Natural killer cell treated with Interleukin-12 subunit alpha and Interleukin-12 subunit beta and Interleukin-15 and Interleukin-18, amount 100 ng/mL, for 72 hours (primary cell): ENCODE data around the gene GPC6. TPM values are rescaled to one million over a fixed set of nuclear protein-coding genes. Genes with fewer than 3 reads are reported as not detected.

ENCODE experiments used
- ATAC-seq, 2 donors: fragments of 150-1000 bp; cut with Tn5 transposase in 1 of 2; sonication (Bioruptor Pico), chemical (Tn5 transposase) in 1 of 2; 2 replicates each; pipeline ENCODE4 v1.10.0; 2021
- DNase-seq: peaks from one replicate; pipeline ENCODE4 v3.0.0; 2022; ENCODE audit warnings: low spot score
- H3K27ac Mint-ChIP-seq, 2 donors: 1 replicate in 1 of 2; 2 replicates in 1 of 2; pipeline ENCODE4 v1.8.0; 2022; ENCODE audit warnings: mixed read lengths in 2 of 2, mild to moderate bottlenecking in 1 of 2, moderate library complexity in 1 of 2
- H3K27me3 Mint-ChIP-seq, 2 donors: 1 replicate in 1 of 2; 2 replicates in 1 of 2; pipeline ENCODE4 v1.8.0; 2022; ENCODE audit warnings: mixed read lengths in 2 of 2
- H3K36me3 Mint-ChIP-seq: one replicate; pipeline ENCODE4 v1.8.0; 2022; ENCODE audit warnings: mixed read lengths
- H3K4me1 Mint-ChIP-seq, 2 donors: 1 replicate in 1 of 2; 2 replicates in 1 of 2; pipeline ENCODE4 v1.8.0; 2022; ENCODE audit warnings: low read depth in 2 of 2, mixed read lengths in 2 of 2, mild to moderate bottlenecking in 1 of 2
- H3K4me3 Mint-ChIP-seq: one replicate; pipeline ENCODE4 v1.8.0; 2022; ENCODE audit warnings: mixed read lengths
- H3K9me3 Mint-ChIP-seq: 2 replicates; pipeline ENCODE4 v1.8.0; 2022; ENCODE audit warnings: mixed read lengths
- total RNA-seq, 2 donors: library from RNA; stranded (reverse); gene quantifications; one replicate each; pipeline ENCODE4 v1.2.3, GENCODE V29; 2022

Gene GPC6
- total RNA-seq, 2 donors from 2014 or later, result not detected

DNA sequence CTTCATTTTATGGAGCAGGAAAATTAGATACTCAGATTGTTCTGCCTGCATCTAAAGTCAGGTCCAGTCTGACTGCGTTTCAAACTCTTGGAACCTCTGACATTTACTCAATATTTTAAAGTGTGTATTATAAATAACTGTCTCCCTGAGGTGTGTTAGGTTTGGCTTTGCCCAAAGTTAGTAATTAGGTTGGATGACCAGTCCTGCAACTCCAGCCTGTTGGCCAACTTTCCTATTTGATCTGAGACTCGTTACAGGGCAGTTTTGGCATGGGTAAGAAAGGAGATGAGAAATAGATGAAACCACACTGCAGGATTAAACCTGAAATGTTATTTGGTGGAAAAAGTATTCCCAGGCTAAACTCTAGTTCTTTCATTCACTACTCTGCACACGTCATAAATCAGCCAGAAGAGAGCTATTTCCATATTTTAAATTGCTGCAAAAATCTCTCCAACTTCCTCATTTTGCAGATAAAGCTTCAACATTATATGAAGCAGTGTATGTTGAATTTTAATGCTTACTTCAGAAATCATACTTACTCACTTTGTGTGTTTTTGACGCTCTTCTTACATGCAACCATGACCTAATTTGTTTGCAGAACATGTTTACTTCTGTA lies 895.8 kb downstream of the GPC6 start:
- ATAC-seq, result no peak
- Mint-ChIP-seq H3K4me3 (no peak overlapping the region), H3K9me3 (no peaks in the 10 kb centered on the region), H3K27me3 (peaks cover 9 to 22% of the 10 kb centered on the region in 2 donors), H3K27ac (no peak overlapping the region), H3K36me3 (no peaks in the 10 kb centered on the region), H3K4me1 (no peaks in the 10 kb centered on the region)
- no peak for DNase-seq

DNA sequence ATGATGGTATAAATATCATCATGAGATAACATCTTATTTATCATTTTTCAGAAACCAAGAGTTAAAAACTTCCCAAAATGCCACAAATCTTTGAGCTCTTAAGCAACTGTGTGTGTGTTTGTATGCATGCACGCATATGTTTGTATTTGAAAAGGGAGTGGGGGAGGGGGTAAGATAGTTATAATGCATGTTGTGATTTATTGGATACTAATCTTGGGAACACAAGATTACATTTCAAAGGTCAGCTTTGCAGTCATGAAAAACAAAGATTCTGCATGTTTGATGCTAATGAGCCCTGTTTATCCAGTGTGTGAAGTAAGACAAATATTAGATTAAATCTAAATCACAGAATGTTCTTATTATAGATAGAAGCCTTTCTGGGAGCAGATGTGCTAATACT lies 897.0 kb downstream of the GPC6 start:
- ATAC-seq (no peak), DNase-seq (no peak)
- Mint-ChIP-seq H3K4me1 (no peaks in the 10 kb centered on the region), H3K9me3 (no peaks in the 10 kb centered on the region), H3K27ac (no peak overlapping the region), H3K27me3 (peaks cover 9 to 18% of the 10 kb centered on the region in 2 donors), H3K4me3 (no peak overlapping the region), H3K36me3 (no peaks in the 10 kb centered on the region)

GRCh38 chr13:94128430-94128829 lies 901.8 kb downstream of the GPC6 start:
- no peak for DNase-seq
- peaks cover 0 to 6% of the 10 kb centered on the region in 2 donors for H3K4me1 Mint-ChIP-seq
- no peak overlapping the region for H3K27ac Mint-ChIP-seq
- H3K4me3 Mint-ChIP-seq, result no peak overlapping the region
- ATAC-seq, result no peak
- no peaks in the 10 kb centered on the region for H3K36me3 Mint-ChIP-seq
- no peaks in the 10 kb centered on the region for H3K9me3 Mint-ChIP-seq
- peaks cover 3 to 7% of the 10 kb centered on the region in 2 donors for H3K27me3 Mint-ChIP-seq

- H3K4me1 Mint-ChIP-seq, result peaks cover 0 to 6% of the 10 kb centered on the region in 2 donors
- no peak for DNase-seq
- no peaks in the 10 kb centered on the region for H3K9me3 Mint-ChIP-seq
- no peaks in the 10 kb centered on the region for H3K36me3 Mint-ChIP-seq
- H3K27ac Mint-ChIP-seq, result no peak overlapping the region
- ATAC-seq, result no peak
- H3K27me3 Mint-ChIP-seq, result peaks cover 0 to 2% of the 10 kb centered on the region in 2 donors
- no peak overlapping the region for H3K4me3 Mint-ChIP-seq
Measured at GRCh38 chr13:94129490-94129894, 902.9 kb downstream of the GPC6 start.

GRCh38 chr13:94138831-94139230 lies 912.2 kb downstream of the GPC6 start:
- H3K9me3 Mint-ChIP-seq, result no peaks in the 10 kb centered on the region
- no peaks in the 10 kb centered on the region for H3K27me3 Mint-ChIP-seq
- H3K4me1 Mint-ChIP-seq, result no peaks in the 10 kb centered on the region
- no peaks in the 10 kb centered on the region for H3K36me3 Mint-ChIP-seq
- ATAC-seq (no peak), DNase-seq (no peak)
- no peak overlapping the region for H3K27ac Mint-ChIP-seq
- H3K4me3 Mint-ChIP-seq, result no peak overlapping the region

DNA sequence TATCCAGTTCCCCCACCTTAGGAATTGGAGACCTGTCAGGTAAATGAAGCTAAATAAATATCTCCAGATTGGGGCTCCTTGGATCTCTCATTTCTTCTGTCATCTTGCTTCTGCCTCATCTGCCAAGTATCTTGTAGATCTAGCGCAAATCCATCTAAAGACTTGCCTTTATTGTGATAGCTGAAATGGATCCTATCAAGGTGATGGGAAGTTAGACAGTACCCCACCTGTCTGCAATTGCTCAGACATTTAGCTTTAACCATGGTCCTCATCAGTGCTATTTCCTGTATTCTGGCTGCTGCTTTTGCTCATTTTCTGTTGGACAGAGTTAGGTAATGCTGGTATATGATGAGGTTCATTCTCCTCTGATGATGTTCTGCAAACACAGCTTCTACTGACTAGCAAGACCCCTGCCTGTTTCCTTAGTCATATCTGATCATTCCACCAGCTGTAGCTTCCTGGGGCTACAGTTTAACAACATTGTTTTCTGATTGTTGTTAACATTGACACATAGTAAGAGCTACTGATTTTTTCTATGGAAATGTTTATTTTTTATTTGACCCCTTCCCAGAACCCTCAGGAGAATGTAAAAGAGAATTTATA lies 912.9 kb downstream of the GPC6 start:
- Mint-ChIP-seq H3K4me1 (no peaks in the 10 kb centered on the region), H3K27ac (no peak overlapping the region), H3K9me3 (no peaks in the 10 kb centered on the region), H3K27me3 (no peaks in the 10 kb centered on the region), H3K4me3 (no peak overlapping the region), H3K36me3 (no peaks in the 10 kb centered on the region)
- no peak for ATAC-seq
- DNase-seq, result no peak

GRCh38 chr13:94140027-94140426 lies 913.4 kb downstream of the GPC6 start:
- ATAC-seq (no peak), DNase-seq (no peak)
- no peak overlapping the region for H3K4me3 Mint-ChIP-seq
- no peaks in the 10 kb centered on the region for H3K4me1 Mint-ChIP-seq
- H3K36me3 Mint-ChIP-seq, result no peaks in the 10 kb centered on the region
- H3K27ac Mint-ChIP-seq, result no peak overlapping the region
- no peaks in the 10 kb centered on the region for H3K27me3 Mint-ChIP-seq
- H3K9me3 Mint-ChIP-seq, result no peaks in the 10 kb centered on the region

GRCh38 chr13:94140511-94140910 lies 913.9 kb downstream of the GPC6 start:
- no peaks in the 10 kb centered on the region for H3K27me3 Mint-ChIP-seq
- no peaks in the 10 kb centered on the region for H3K9me3 Mint-ChIP-seq

DNA sequence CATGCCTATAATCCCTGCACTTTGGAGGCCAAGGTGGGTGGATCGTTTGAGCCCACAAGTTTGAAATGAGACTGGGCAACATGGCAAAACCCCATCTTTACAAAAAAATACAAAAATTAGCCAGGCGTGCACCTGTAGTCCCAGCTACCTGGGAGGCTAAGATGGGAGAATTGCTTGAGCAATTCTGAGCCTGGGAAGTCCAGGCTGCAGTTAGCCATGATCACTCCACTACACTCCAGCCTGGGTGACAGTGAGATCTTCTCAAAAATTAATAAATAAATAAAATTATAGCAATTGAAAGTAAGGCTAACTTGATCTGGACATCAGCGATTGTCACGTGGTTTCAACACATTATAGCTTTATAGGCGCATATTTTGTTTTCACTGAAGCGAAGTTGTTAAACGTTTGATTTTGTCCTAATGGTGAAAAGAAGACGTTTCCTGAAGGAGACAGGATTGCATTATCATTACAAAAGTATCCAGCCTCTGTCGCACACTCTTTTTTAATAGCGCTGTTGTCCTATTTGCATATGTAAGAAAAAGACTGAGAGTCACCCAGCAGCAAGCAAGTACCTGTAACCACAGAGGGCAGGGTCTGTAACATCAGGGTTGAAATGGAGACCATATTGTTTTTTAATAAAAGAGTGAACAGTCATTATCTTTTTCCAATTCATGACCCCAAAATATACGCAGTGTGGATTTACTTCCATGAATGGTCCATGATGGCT lies 917.2 kb downstream of the GPC6 start:
- DNase-seq, result no peak
- no peaks in the 10 kb centered on the region for H3K4me1 Mint-ChIP-seq
- ATAC-seq, result no peak

More at GRCh38 chr13:94140511-94140910, 913.9 kb downstream of the GPC6 start:
- H3K36me3 Mint-ChIP-seq, result no peaks in the 10 kb centered on the region
- DNase-seq (no peak), ATAC-seq (no peak)
- H3K4me1 Mint-ChIP-seq, result no peaks in the 10 kb centered on the region
- no peak overlapping the region for H3K27ac Mint-ChIP-seq
- no peak overlapping the region for H3K4me3 Mint-ChIP-seq

DNA sequence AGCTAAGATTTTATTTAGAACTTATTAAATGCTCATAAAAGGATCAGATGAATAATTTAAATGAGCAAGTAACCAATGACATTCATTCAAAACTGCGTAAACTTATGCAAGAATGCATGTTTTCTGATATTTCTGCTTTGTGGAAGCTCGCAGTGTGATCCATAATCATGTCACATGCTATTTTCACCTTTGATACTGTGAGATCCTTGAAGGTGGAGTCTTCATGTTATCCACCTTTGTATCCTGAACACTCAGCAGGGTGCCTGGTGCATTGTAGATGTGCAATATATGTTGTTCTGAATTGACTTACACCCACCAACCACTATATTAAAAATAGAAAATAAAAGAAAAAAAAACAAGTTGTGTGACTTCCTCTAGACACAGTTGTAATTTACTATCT lies 919.4 kb downstream of the GPC6 start:
- DNase-seq, result no peak
- Mint-ChIP-seq H3K9me3 (no peaks in the 10 kb centered on the region), H3K36me3 (no peaks in the 10 kb centered on the region)

More for the DNA sequence above, 917.2 kb downstream of the GPC6 start:
- Mint-ChIP-seq H3K4me3 (no peak overlapping the region), H3K36me3 (no peaks in the 10 kb centered on the region), H3K9me3 (no peaks in the 10 kb centered on the region), H3K27ac (no peak overlapping the region), H3K27me3 (no peaks in the 10 kb centered on the region)

GRCh38 chr13:94153586-94153985 lies 927.0 kb downstream of the GPC6 start:
- no peaks in the 10 kb centered on the region for H3K4me1 Mint-ChIP-seq
- ATAC-seq, result no peak

More for the DNA sequence above, 919.4 kb downstream of the GPC6 start:
- Mint-ChIP-seq H3K27ac (no peak overlapping the region), H3K27me3 (peaks cover 0 to 18% of the 10 kb centered on the region in 2 donors), H3K4me1 (no peaks in the 10 kb centered on the region), H3K4me3 (no peak overlapping the region)
- ATAC-seq, result no peak

GRCh38 chr13:94154367-94154766 lies 927.8 kb downstream of the GPC6 start:
- peaks cover 4% of the 10 kb centered on the region for H3K36me3 Mint-ChIP-seq
- no peaks in the 10 kb centered on the region for H3K9me3 Mint-ChIP-seq
- peaks cover 3 to 31% of the 10 kb centered on the region in 2 donors for H3K27me3 Mint-ChIP-seq
- ATAC-seq (no peak), DNase-seq (no peak)
- H3K4me1 Mint-ChIP-seq, result no peaks in the 10 kb centered on the region
- H3K4me3 Mint-ChIP-seq, result no peak overlapping the region
- no peak overlapping the region for H3K27ac Mint-ChIP-seq

More at GRCh38 chr13:94153586-94153985, 927.0 kb downstream of the GPC6 start:
- H3K9me3 Mint-ChIP-seq, result no peaks in the 10 kb centered on the region
- H3K27ac Mint-ChIP-seq, result no peak overlapping the region
- H3K27me3 Mint-ChIP-seq, result peaks cover 3 to 33% of the 10 kb centered on the region in 2 donors
- no peak for DNase-seq
- H3K4me3 Mint-ChIP-seq, result no peak overlapping the region
- peaks cover 4% of the 10 kb centered on the region for H3K36me3 Mint-ChIP-seq

GRCh38 chr13:94157705-94158218 lies 931.2 kb downstream of the GPC6 start:
- ATAC-seq, result no peak
- H3K36me3 Mint-ChIP-seq, result peaks cover 4% of the 10 kb centered on the region
- DNase-seq, result no peak
- H3K9me3 Mint-ChIP-seq, result no peaks in the 10 kb centered on the region
- H3K4me3 Mint-ChIP-seq, result no peak overlapping the region
- no peak overlapping the region for H3K27ac Mint-ChIP-seq
- peaks cover 3 to 15% of the 10 kb centered on the region in 2 donors for H3K27me3 Mint-ChIP-seq
- H3K4me1 Mint-ChIP-seq, result no peaks in the 10 kb centered on the region

- Mint-ChIP-seq H3K27me3 (peaks cover 2 to 3% of the 10 kb centered on the region in 2 donors), H3K36me3 (no peaks in the 10 kb centered on the region), H3K4me3 (no peak overlapping the region), H3K27ac (no peak overlapping the region), H3K9me3 (no peaks in the 10 kb centered on the region), H3K4me1 (no peaks in the 10 kb centered on the region)
- ATAC-seq (no peak), DNase-seq (no peak)
Measured at GRCh38 chr13:94160875-94161274, 934.3 kb downstream of the GPC6 start.
